Liver (tissue), 9 donors: ENCODE measurements around the gene KNCN. TPM values are rescaled to one million over a fixed set of nuclear protein-coding genes. Genes with fewer than 3 reads are reported as not detected.

Experiments
- DNase-seq: peaks from one replicate; pipeline ENCODE4 v3.0.0-alpha.2; 2017; ENCODE audit warnings: low spot score
- H3K27ac ChIP-seq, 2 donors: one replicate each; pipeline ENCODE4 v1.7.0; 2013; ENCODE audit warnings: inconsistent platforms in 2 of 2, low read length in 2 of 2, control low read depth in 1 of 2, low read depth in 1 of 2, mild to moderate bottlenecking in 1 of 2
- H3K27me3 ChIP-seq, 4 donors: one replicate each; pipeline versions ENCODE4 v1.6.1 to v1.7.0; 2013; ENCODE audit warnings: low read length in 3 of 4, inconsistent platforms in 1 of 4, mild to moderate bottlenecking in 1 of 4, moderate library complexity in 1 of 4; ENCODE audit not compliant: control insufficient read depth in 4 of 4, insufficient read depth in 4 of 4
- H3K36me3 ChIP-seq, 4 donors: one replicate each; pipeline versions ENCODE4 v1.6.1 to v1.7.0; 2013; ENCODE audit warnings: low read length in 3 of 4, mild to moderate bottlenecking in 3 of 4, low read depth in 1 of 4, moderate library complexity in 1 of 4; ENCODE audit not compliant: control insufficient read depth in 4 of 4, insufficient read depth in 3 of 4
- H3K4me1 ChIP-seq, 4 donors: one replicate each; pipeline versions ENCODE4 v1.6.1 to v1.7.0; 2013; ENCODE audit warnings: low read length in 3 of 4, mild to moderate bottlenecking in 3 of 4, moderate library complexity in 1 of 4; ENCODE audit not compliant: control insufficient read depth in 4 of 4, insufficient read depth in 4 of 4
- H3K4me3 ChIP-seq, 3 donors: one replicate each; pipeline versions ENCODE4 v1.6.1 to v1.7.0; 2013; ENCODE audit warnings: low read length in 3 of 3, control low read depth in 1 of 3, low read depth in 1 of 3, mild to moderate bottlenecking in 1 of 3
- H3K9ac ChIP-seq, 2 donors: one replicate each; pipeline ENCODE4 v1.7.0; 2013; ENCODE audit warnings: low read length in 2 of 2, mild to moderate bottlenecking in 2 of 2, moderate library complexity in 2 of 2, control low read depth in 1 of 2, low read depth in 1 of 2
- H3K9me3 ChIP-seq, 4 donors: one replicate each; pipeline versions ENCODE4 v1.6.1 to v1.7.0; 2013; ENCODE audit warnings: low read length in 3 of 4; ENCODE audit not compliant: control insufficient read depth in 4 of 4
- FOXA2 ChIP-seq: IDR thresholded peaks from 2 replicates; pipeline ENCODE4 v1.6.1; 2016; ENCODE audit warnings: antibody characterized with exemption
- HNF4A ChIP-seq, 2 donors: conservative IDR thresholded peaks; 2 replicates each; pipeline ENCODE4 v1.6.1; 2016; ENCODE audit warnings: antibody characterized with exemption in 2 of 2, mild to moderate bottlenecking in 2 of 2
- HNF4G ChIP-seq: IDR thresholded peaks from 2 replicates; pipeline ENCODE4 v1.6.1; 2016; ENCODE audit warnings: antibody characterized with exemption
- JUND ChIP-seq, 2 donors: IDR thresholded peaks; 2 replicates each; pipeline ENCODE4 v1.6.1; 2016; ENCODE audit warnings: antibody characterized with exemption in 2 of 2
- NR2F2 ChIP-seq: IDR thresholded peaks from 2 replicates; pipeline ENCODE4 v1.6.1; 2016; ENCODE audit warnings: antibody characterized with exemption
- RXRA ChIP-seq, 2 donors: IDR thresholded peaks; 2 replicates each; pipeline ENCODE4 v1.6.1; 2017 to 2018; ENCODE audit warnings: antibody characterized with exemption in 2 of 2, mild to moderate bottlenecking in 1 of 2
- SP1 ChIP-seq: IDR thresholded peaks from 2 replicates; pipeline ENCODE4 v1.6.1; 2018; ENCODE audit warnings: antibody characterized with exemption, mild to moderate bottlenecking
- TAF1 ChIP-seq: conservative IDR thresholded peaks from 2 replicates; pipeline ENCODE4 v1.6.1; 2016; ENCODE audit warnings: antibody characterized with exemption, mild to moderate bottlenecking
- YY1 ChIP-seq: IDR thresholded peaks from 2 replicates; pipeline ENCODE4 v1.6.1; 2016; ENCODE audit warnings: antibody characterized with exemption, mild to moderate bottlenecking
- WGBS: extraction: QIAGEN DNeasy Blood & Tissue Kit; methylation state at CpG from one replicate; pipeline ENCODE4 v1.1.7; 2013; 5-methylcytosine and 5-hydroxymethylcytosine counted together
- polyA plus RNA-seq, 2 donors: library from polyadenylated mRNA; stranded (reverse) in 1 of 2; unstranded in 1 of 2; fragments of 200-250 nt in 1 of 2; fragments of >200 nt in 1 of 2; fragmentation: Nextera tagmentation in 1 of 2; extraction: Ambion mirVana in 1 of 2; gene quantifications; one replicate each; pipeline versions ENCODE4 v1.2.1 to v1.2.3, GENCODE V29; 2013 to 2015
- total RNA-seq, 2 donors: library from RNA; depleted of rRNA; stranded (reverse); fragments of >200 nt; gene quantifications; one replicate each; pipeline ENCODE4 v1.2.3, GENCODE V29; 2014
- TF ChIP-seq, protein P1 (sequence below): fragments of 150-350 bp; IDR thresholded peaks from 2 replicates; pipeline ENCODE4 v1.5.1; 2017; ENCODE audit warnings: improper control_type of control experiment, low read depth, low read length; ENCODE audit not compliant: missing input control
- TF ChIP-seq, protein P2 (sequence below): IDR thresholded peaks from 2 replicates; pipeline ENCODE4 v1.6.1; 2016; ENCODE audit warnings: antibody characterized with exemption
- TF ChIP-seq, protein P3 (sequence below): IDR thresholded peaks from 2 replicates; pipeline ENCODE4 v1.6.1; 2016; ENCODE audit warnings: antibody characterized with exemption
- TF ChIP-seq, protein P4 (sequence below): IDR thresholded peaks from 2 replicates; pipeline ENCODE4 v1.6.1; 2016; ENCODE audit warnings: antibody characterized with exemption, mild to moderate bottlenecking
- donor health status: healthy.
- donor health status: healthy.
- donor health status: healthy.
- donor health status: healthy.
- donor health status: healthy.

The KNCN gene
- total and polyA plus RNA-seq, 4 donors = not detected

DNA sequence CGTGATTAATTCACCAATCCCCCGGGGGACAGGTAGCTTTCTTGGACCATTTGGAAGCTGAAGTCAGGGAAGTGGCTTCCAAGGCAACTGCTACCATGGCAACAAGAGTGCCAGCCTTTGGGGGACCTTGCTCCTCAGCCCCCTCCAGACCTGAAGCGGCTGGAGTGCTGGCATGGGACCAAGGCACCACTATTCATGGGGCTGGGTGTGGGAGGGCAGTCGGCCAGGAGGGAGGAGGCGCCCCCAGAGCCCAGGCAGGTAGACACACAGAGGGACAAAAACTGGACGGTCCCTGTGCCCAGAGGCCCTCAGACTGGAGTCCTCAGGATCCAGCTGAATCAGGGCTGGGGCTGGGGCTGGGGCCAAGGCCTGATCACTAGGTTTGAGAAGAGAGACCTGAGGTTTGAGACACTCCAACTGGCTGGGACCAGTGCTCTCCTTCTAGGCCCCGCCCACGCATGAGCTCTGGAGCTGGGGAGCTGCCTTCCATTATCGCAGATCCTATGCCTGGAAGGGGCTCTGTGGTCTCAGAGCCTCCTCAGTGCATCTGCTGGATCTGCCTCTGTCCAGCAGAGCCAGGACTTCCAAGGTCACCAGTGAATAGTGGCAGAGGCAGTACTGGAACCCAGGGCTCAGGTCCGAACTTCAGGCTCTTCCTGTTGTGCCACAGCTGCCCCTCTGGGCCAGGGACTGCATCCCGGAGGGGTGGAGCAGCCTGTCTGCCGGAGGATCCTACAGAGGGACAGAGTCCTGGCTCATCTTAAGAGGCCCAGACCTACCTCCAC, 3.3 kb upstream of the KNCN start:
- Histone ChIP-seq H3K9ac (no peak overlapping the region), H3K9me3 (no peaks in the 10 kb centered on the region), H3K4me3 (no peak overlapping the region), H3K27ac (no peak overlapping the region), H3K4me1 (no peaks in the 10 kb centered on the region), H3K27me3 (no peaks in the 10 kb centered on the region), H3K36me3 (peaks cover 0 to 23% (median 8%) of the 10 kb centered on the region in 4 donors)
- no peak for DNase-seq
- WGBS = 91% methylated on average over 12 of the region's 12 CpGs
- TF ChIP-seq FOXA2 = no peak
- TF ChIP-seq, protein P1, sequence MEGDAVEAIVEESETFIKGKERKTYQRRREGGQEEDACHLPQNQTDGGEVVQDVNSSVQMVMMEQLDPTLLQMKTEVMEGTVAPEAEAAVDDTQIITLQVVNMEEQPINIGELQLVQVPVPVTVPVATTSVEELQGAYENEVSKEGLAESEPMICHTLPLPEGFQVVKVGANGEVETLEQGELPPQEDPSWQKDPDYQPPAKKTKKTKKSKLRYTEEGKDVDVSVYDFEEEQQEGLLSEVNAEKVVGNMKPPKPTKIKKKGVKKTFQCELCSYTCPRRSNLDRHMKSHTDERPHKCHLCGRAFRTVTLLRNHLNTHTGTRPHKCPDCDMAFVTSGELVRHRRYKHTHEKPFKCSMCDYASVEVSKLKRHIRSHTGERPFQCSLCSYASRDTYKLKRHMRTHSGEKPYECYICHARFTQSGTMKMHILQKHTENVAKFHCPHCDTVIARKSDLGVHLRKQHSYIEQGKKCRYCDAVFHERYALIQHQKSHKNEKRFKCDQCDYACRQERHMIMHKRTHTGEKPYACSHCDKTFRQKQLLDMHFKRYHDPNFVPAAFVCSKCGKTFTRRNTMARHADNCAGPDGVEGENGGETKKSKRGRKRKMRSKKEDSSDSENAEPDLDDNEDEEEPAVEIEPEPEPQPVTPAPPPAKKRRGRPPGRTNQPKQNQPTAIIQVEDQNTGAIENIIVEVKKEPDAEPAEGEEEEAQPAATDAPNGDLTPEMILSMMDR = no peak

DNA sequence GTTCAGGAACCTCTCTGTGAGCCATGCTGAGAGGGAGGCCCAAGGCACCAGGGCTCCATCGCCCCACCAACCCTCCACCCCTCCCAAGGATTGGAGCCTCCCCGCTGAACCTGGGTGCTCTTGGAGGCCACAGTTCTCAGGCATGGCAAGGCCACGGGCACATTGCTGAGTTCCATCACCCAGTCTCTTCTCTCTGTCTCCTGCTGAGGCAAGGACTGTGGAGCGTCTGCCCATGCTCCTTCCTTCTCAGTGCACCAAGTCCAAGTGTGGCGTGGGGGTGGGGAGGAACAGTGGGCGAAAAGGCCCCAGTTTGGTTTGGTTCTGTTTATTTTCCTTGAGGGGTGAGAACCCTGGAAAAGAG, 2.8 kb upstream of the KNCN start:
- Histone ChIP-seq H3K36me3 (peaks cover 0 to 17% (median 8%) of the 10 kb centered on the region in 4 donors), H3K4me3 (no peak overlapping the region), H3K4me1 (no peaks in the 10 kb centered on the region), H3K9me3 (no peaks in the 10 kb centered on the region), H3K27me3 (no peaks in the 10 kb centered on the region), H3K9ac (no peak overlapping the region), H3K27ac (no peak overlapping the region)
- TF ChIP-seq, protein P1 = no peak
- TF ChIP-seq SP1 = no peak
- TF ChIP-seq, protein P2, sequence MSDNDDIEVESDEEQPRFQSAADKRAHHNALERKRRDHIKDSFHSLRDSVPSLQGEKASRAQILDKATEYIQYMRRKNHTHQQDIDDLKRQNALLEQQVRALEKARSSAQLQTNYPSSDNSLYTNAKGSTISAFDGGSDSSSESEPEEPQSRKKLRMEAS = no peak
- no peak for TF ChIP-seq TAF1
- TF ChIP-seq YY1 = no peak
- no peak for TF ChIP-seq FOXA2
- TF ChIP-seq, protein P3, sequence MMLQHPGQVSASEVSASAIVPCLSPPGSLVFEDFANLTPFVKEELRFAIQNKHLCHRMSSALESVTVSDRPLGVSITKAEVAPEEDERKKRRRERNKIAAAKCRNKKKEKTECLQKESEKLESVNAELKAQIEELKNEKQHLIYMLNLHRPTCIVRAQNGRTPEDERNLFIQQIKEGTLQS = no peak
- no peak for TF ChIP-seq HNF4G
- TF ChIP-seq JUND (IDR thresholded peaks at IDR 0.05) = no peak
- TF ChIP-seq RXRA (IDR thresholded peaks at IDR 0.05) = no peak
- TF ChIP-seq HNF4A (conservative IDR thresholded peaks at IDR 0.05) = no peak
- no peak for TF ChIP-seq NR2F2
- TF ChIP-seq, protein P4, sequence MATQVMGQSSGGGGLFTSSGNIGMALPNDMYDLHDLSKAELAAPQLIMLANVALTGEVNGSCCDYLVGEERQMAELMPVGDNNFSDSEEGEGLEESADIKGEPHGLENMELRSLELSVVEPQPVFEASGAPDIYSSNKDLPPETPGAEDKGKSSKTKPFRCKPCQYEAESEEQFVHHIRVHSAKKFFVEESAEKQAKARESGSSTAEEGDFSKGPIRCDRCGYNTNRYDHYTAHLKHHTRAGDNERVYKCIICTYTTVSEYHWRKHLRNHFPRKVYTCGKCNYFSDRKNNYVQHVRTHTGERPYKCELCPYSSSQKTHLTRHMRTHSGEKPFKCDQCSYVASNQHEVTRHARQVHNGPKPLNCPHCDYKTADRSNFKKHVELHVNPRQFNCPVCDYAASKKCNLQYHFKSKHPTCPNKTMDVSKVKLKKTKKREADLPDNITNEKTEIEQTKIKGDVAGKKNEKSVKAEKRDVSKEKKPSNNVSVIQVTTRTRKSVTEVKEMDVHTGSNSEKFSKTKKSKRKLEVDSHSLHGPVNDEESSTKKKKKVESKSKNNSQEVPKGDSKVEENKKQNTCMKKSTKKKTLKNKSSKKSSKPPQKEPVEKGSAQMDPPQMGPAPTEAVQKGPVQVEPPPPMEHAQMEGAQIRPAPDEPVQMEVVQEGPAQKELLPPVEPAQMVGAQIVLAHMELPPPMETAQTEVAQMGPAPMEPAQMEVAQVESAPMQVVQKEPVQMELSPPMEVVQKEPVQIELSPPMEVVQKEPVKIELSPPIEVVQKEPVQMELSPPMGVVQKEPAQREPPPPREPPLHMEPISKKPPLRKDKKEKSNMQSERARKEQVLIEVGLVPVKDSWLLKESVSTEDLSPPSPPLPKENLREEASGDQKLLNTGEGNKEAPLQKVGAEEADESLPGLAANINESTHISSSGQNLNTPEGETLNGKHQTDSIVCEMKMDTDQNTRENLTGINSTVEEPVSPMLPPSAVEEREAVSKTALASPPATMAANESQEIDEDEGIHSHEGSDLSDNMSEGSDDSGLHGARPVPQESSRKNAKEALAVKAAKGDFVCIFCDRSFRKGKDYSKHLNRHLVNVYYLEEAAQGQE = no peak
- WGBS = 92% methylated on average over 6 of the region's 6 CpGs
- DNase-seq = no peak
